WERI-Rb-1 (cell line): Measurements from ENCODE around the gene MAN1C1.

Source experiments
- DNase-seq: peaks from one replicate; pipeline ENCODE4 v3.0.0-alpha.2; 2020
- H3K27ac ChIP-seq: fragments of 250-450 bp; sonication (Bioruptor Pico); 2 replicates; pipeline ENCODE4 v1.5.1; 2020; ENCODE audit warnings: mild to moderate bottlenecking, moderate library complexity
- H3K27me3 ChIP-seq: fragments of 250-450 bp; sonication (Bioruptor Pico); 2 replicates; pipeline ENCODE4 v1.5.1; 2021; ENCODE audit warnings: mild to moderate bottlenecking, low read depth, moderate library complexity; ENCODE audit not compliant: insufficient read depth, severe bottlenecking
- H3K36me3 ChIP-seq: fragments of 250-450 bp; sonication (Bioruptor Pico); 2 replicates; pipeline ENCODE4 v1.5.1; 2020; ENCODE audit warnings: mild to moderate bottlenecking, moderate library complexity
- H3K4me3 ChIP-seq: 2 replicates; pipeline ENCODE4 v1.5.1; 2011; ENCODE audit warnings: low read depth, mild to moderate bottlenecking, control low read depth, low read length
- H3K9me3 ChIP-seq: fragments of 250-450 bp; sonication (Bioruptor Pico); 2 replicates; pipeline ENCODE4 v1.5.1; 2021; ENCODE audit warnings: mild to moderate bottlenecking, moderate library complexity; ENCODE audit not compliant: severe bottlenecking
- CTCF ChIP-seq: IDR thresholded peaks from 2 replicates; pipeline ENCODE4 v1.5.1; 2011; ENCODE audit warnings: low read depth, mild to moderate bottlenecking, control low read depth, inconsistent platforms, low read length

The MAN1C1 gene

DNA sequence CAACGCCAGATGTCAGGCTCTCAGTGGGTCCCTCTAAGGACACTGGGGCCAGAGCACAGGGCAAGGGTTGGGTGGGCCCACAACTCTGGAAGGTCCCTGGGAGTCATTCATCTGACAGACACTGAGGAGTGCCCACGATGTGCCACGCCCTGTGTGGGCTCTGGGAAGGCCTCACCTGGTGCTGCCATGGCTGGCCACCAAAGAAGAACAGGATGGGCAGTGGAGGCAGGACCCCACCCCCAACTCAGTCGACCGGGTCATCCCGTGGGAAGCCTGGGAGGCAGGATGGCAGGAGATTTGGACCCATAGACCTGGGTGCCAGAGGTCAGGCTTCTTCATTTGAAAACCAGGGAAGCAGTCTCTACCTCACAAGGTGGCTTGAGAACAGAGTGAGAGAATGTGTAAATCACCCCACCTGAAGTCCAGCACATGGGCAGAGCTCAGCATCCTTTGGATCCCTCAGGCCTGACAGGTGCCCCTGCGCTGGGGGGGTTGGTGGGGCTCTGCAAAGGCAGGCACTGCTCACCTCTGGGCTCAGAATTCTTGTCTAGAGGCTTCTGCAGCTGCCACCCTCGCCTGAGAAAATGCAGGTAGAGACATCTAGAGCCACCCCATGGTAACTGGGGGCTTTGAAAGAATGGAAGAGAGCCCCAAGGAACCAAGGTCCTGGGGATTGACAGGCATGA is 182.2 kb downstream of the MAN1C1 start:
- no peaks in the 10 kb centered on the region for H3K27me3 ChIP-seq
- DNase-seq, result no peak
- no peak for TF ChIP-seq CTCF
- H3K9me3 ChIP-seq, result no peaks in the 10 kb centered on the region
- no peaks in the 10 kb centered on the region for H3K36me3 ChIP-seq
- no peak overlapping the region for H3K4me3 ChIP-seq
- H3K27ac ChIP-seq, result no peak overlapping the region

- no peak for TF ChIP-seq CTCF
- Histone ChIP-seq H3K9me3 (no peaks in the 10 kb centered on the region), H3K27me3 (no peaks in the 10 kb centered on the region), H3K27ac (peak overlapping the region; percentile 67), H3K36me3 (no peaks in the 10 kb centered on the region), H3K4me3 (peak overlapping the region; percentile 43)
- no peak for DNase-seq
These were observed 182.9 kb downstream of the MAN1C1 start for GRCh38 chr1:25799352-25799934.

GRCh38 chr1:25799935-25800702 is 183.5 kb downstream of the MAN1C1 start, which contains the start of gene SELENON:
TSS of gene SELENON (plus strand) at chr1:25800193. CDS start at chr1:25800231, 38 bp downstream.
- no peak for TF ChIP-seq CTCF
- peak within 1 kb of the TSS; percentile 67 for H3K27ac ChIP-seq
- peak within 1 kb of the TSS; percentile 51 for H3K4me3 ChIP-seq
- no peaks in the 10 kb centered on the region for H3K9me3 ChIP-seq
- peak; percentile 69 for DNase-seq
- H3K27me3 ChIP-seq, result no peaks in the 10 kb centered on the region
- peaks cover 4% of the 10 kb centered on the region; the same call in 1 of the 2 replicates for H3K36me3 ChIP-seq

DNA sequence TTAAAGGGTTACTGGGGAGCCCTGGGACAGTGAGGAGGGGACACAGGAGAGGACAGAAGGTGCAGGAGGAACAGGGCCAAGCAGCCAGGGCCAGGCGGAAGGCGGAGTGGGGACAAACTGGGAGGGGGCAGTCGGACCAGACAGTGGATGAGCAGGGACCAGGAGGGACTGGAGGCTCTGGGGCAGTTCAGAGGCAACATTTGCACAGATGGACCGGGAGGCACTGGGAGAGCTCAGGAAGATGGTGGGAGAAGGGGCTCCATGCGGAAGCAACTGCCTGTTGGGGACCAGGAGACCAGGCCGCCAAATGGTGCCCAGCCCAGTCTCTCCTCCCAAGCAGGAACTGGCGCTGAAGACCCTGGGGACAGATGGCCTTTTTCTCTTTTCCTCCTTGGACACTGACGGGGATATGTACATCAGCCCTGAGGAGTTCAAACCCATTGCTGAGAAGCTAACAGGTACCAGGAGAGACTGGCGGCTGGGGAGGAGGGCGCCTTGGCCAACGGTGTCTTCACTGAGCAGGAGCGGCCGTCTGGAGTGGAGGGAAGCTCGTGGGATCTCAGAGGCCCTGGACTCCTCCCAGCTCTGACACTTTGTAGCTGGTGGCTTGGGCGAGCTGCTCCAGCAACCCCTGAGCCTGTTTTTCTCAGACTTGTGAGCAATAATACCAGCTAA is 184.2 kb downstream of the MAN1C1 start:
- no peak overlapping the region for H3K27ac ChIP-seq

GRCh38 chr1:25802915-25803314 is 186.3 kb downstream of the MAN1C1 start:
- H3K27ac ChIP-seq, result no peak overlapping the region
- no peak overlapping the region for H3K4me3 ChIP-seq
- H3K27me3 ChIP-seq, result no peaks in the 10 kb centered on the region
- no peak for DNase-seq
- H3K36me3 ChIP-seq, result peaks cover 6% of the 10 kb centered on the region; the same call in 1 of the 2 replicates
- no peak for TF ChIP-seq CTCF
- no peaks in the 10 kb centered on the region for H3K9me3 ChIP-seq

More for the DNA sequence above, 184.2 kb downstream of the MAN1C1 start:
- Histone ChIP-seq H3K4me3 (peak overlapping the region; percentile 51), H3K27me3 (no peaks in the 10 kb centered on the region), H3K36me3 (peaks cover 6% of the 10 kb centered on the region; the same call in 1 of the 2 replicates), H3K9me3 (no peaks in the 10 kb centered on the region)
- DNase-seq, result peak; percentile 43
- no peak for TF ChIP-seq CTCF
